Stimulated activated CD8-positive, alpha-beta memory T cell treated with anti-CD3 and anti-CD28 coated beads, Interleukin-4, amount 100 ng/mL, for 24 hours (primary cell): Measurements from ENCODE around the gene MYO7B.

Source experiments
- DNase-seq: peaks from one replicate; pipeline ENCODE4 v3.0.0-alpha.2; 2020; ENCODE audit warnings: low read depth

The MYO7B gene

DNA sequence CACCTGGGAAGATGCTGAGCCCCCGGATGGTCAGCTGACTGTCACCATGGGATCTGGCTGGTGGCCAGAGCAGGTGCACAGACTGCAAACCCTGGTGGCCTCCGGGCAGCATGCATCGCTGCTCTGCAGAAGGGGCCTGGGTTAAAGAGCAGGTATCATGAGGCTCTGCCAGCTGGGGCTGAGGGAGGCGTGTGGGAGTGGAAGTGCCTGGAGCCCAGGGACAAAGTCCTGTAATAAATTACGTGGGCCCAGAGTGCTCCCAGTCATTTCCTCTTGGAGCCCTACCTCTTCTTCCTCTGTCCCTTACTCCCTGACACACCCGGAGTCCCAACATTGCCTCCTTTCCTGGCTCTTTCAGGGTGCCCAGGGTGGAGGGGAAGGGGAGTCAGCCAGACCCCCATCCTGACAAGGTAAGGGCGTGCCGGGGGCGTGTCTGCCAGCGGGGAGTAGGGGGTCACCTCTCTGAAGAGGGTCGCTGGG lies at the start of gene MYO7B:
MYO7B (plus strand) TSS at position 262 of the 480 bp plus-strand sequence. CDS start 24,040 bp downstream, outside the sequence.
- no peak for DNase-seq

DNA sequence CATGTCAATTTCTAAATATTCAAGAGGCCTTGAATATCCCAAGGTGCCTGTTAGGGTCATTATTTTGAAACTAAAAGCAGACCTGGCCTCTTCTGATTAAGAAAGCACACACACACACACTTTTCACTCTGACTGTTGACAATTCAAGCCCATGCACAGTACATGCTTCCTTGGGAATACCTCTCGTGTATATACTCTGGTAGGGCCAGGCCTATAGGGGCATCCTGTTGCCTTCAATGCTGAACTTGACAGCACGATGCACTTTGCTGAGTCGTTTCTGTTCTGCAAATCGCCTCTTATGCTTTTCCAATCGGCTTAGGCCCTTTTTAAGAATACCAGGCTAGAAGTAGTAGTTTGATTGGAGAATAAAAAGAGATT lies 49.8 kb upstream of the MYO7B start:
- DNase-seq, result no peak

DNA sequence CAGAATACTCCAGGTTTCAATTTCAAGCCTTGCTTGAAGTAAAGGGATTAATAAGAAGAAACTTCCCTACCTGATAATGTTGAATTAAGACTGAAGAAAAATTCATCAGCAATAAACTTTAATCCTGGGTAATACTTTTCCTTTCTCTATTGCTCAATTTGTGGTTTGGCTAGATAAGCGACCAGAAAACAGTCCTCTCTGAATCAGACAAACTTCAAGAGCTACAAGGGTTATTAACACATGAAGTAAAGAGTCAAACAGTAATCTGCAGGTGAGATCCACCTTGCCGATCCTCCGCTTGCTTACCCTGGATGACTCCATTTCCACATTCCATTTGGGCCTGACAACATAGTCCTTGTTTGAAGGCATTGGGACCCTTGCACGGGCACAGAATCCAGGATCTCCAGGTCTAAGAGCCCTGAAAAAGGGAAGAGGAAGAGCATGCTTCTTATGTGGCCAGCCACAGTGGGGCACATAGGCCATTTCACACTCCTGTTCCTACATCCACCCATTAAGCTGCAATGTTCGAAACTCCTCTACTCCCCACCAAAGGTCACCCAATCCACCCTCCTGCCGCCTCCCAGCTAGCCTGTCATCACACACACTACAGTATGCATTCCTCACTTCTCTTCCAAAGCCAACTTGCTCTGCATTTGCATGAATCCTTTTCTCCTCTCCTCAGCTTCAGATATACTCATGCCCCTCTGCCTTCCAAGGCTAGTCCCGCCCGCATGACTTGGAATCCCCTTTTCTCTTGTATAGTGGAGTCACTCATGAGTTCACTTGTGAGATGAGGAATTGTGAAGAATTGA lies 49.0 kb upstream of the MYO7B start:
- no peak for DNase-seq

DNA sequence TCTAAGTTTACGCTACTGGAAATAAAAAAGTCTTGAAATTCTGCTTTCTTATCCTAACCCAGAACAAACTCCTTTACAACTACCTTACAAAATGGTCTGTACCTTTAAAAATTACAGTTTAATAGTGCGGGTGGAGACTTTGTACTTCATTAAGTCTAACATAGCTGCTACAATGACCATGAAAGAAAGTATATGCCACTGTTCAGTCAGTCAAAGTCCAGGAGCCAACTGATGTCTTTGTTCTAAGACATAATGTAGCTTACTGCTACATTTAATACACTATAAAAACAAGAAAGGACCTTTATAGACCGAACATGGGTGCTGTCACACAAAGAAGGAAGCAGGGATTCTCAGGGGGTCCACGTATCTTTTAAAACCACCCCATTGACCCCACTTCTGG lies 45.2 kb upstream of the MYO7B start:
- no peak for DNase-seq

DNA sequence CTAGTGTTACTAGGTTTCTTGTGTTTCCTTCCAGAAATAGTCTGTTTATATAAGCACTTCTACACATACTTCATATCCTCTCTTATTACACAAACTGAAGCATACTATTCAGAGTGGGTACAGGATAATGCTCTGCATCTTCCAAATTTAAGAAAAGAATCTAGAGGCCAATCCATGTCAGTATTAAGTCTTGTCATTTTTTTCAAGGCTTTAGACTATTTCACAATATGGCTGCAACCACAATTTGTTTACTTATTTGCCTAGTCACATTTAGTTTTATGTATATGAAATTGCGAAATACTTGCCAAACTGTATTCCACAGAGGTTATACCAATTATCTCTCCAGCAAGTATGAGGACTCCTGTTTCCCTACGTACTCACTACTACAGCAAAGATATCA lies 37.1 kb upstream of the MYO7B start:
- no peak for DNase-seq

DNA sequence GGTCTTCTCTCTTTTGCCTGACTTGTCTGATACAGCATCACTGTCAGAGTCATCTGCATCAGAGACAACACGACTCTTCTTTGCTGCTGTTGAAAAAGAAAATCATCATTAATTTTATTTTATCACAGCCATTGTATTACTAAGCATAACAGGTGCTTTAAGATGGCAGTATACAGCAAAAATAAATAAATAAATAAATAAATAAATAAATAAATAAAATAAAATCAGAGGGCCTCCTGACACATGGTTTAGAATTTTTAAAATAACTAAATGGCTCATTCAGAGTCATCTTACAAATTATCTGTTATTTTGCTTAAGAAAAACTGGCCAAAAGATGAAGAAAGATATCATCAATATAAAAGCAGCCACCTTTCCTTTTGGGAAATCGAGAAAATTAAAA lies 32.0 kb upstream of the MYO7B start:
- DNase-seq, result no peak

DNA sequence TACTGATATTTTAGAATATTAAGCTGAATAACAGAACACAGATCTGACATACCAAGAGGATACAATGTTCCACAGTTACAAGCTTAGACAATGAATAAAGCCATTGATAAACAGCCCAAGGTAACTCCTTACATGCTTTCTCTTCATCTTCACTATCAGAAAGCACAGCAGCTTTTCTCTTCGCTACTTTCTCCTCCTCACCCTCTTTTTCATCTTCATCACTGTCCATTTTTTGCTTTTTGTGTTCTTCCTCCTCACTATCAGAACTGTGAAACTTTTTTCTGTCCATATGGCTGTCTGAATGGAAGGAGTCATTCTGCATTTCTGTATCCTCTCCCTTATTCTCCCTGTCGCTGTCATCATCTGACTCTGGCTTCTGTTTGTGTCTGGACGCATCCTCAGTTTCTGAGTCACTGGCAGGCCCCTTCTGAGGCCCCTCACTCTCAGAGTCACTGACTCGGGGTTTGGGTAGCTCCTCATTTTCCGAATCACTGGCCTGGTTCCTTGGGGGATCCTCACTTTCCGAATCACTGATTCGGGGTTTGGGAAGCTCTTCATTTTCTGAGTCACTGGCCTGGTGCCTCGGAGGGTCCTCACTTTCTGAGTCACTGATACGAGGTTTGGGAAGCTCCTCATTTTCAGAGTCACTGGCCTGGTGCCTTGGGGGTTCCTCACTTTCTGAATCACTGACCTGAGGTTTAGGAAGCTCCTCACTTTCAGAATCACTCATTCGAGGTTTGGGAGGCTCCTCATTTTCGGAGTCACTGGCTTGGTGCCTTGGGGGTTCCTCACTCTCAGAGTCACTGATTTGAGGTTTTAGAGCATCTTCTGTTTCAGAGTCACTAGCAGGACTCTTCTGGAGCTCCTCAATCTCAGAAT lies 30.7 kb upstream of the MYO7B start:
- no peak for DNase-seq

DNA sequence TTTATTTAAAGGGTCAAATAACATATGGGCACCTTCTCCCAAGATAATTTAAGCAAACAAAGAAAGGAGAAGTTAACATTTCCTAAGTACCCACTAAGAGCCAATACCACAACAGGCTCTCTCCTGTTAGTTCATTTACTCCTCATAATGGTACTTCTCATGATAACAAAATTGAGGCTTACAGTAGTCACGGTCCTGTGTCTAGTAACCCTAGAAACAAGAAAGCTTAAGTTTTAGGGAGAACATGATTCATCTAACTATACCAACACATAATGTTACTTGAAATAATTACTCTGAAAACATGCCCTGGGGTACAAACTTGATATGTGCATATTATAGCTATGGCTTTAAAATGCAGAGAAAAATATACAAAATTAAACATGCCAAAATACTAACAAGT lies 29.0 kb upstream of the MYO7B start:
- DNase-seq, result no peak

DNA sequence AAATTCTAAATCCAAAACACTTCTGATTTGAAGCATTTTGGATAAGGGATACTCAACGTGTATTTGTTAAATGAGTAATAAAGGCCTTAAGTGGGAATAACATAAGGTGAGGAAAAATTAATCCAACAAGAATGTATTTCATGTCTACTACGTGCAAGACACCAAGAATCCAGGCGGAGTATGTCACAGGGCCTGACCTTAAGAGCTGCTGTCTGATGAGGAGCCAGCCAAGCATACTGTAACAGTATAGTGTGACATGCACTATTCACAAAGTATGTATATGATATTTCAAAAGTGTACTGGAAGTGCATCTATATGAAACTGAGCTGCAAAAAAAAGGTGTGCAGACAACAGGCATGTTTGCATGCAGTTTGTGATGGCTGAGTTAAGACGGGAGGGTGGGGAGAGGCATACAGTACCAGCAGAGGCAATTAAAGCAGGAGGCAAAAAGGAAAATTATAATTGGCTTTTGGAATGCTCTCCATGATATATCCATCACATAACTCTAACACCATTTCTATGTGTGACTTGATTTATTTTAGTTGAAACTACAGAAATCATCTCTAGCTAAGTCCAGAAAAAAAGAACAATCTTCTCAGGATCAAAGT lies 27.4 kb upstream of the MYO7B start:
- no peak for DNase-seq

DNA sequence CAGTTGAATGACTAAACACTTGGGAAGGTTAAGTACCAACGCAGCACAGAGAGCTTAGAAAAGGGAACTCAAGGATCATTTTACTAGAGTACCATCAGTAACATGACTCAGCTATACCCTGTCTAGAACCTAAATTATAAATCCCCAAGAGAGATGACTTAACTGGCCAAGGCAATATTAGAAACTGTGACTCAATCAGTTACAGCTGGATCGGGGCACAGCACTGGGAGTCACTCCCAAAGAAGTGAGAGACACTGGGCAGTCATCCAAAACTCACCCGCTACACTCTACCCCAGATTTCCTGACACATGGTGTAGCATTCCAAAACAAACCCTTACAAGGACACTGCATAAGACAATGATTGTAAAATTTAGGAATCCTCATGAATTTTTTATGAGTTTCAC lies 26.9 kb upstream of the MYO7B start:
- no peak for DNase-seq

DNA sequence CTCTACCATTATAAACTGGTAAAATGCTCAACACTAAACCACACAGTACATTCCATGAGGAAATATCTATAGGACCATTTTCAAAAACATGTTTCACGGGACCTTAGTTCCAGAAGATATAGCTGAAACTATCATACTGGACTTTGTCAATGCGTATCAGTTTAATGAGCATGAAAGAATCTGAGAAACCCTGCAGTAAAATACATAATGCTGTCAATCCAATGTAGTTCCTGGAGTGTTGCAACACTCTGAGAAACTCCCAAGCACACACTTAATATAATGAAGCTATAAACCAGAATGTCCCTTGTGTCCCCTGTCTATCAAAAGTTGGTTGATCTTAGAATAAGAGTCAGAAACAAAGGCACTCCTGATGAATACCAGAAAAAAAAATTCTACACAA lies 25.4 kb upstream of the MYO7B start:
- DNase-seq, result no peak

DNA sequence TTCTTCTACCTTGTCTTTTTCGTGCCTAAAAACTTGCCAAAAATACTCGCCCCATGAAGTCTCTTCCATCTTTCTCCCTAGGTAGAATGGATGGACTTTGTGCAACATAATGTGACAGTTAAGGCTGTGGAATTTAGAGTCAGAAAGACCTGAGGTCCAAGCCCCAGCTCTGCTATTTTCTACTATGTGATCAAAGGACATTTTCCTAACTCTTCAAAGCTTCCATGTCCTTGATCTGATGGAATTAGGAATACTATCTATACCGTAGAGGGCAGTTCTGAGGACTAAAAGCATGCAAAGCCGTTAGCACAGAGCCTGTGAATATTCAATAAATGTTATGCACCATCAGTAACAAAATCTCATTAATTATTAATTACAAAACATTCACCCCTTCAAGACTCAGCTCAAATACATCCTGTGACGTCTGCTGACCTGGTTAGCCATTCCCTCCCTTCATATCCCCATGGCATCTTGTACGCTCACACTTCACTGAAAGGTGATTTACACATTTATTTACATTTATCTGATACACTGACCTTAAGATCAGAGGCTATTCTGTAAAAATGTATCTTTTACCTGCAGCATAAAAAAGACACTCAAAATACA lies 24.3 kb upstream of the MYO7B start:
- no peak for DNase-seq

DNA sequence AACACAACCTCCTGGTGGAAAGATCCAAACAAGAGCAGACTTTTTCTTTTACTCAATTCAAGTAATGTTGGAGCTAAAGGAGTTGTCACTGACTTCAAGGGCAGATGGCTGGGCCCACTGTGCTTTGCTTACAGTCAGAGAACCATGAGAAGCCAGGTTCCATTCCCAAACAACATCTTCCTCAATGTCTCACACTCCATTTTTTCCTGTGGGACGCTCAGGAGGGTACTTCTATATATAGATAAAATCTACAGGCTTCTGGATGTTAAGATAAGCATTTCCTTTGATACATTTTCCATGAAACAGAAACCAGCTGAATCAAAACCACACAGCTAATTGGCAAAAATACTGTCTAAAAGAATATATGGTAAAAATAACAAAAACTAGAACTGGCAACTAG lies 23.6 kb upstream of the MYO7B start:
- DNase-seq, result no peak

DNA sequence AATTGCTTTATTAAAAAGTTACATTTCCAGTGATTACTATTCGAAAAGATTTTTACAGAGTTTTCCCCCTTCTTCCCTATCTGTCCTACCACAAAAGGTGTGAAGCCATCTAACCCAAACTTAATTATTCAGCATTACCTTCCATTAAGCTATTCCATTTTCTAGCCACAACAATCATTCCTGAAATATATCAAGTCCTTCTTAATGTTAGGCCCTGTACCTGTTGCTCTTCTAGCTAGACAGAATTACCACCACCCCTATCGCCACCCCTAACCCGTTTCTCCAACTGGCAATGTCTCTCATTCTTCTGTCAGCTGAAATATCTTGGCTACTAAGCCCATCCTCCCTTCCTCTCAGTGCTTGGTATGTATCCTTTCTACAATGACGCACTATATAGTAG lies 23.1 kb upstream of the MYO7B start:
- DNase-seq, result no peak

DNA sequence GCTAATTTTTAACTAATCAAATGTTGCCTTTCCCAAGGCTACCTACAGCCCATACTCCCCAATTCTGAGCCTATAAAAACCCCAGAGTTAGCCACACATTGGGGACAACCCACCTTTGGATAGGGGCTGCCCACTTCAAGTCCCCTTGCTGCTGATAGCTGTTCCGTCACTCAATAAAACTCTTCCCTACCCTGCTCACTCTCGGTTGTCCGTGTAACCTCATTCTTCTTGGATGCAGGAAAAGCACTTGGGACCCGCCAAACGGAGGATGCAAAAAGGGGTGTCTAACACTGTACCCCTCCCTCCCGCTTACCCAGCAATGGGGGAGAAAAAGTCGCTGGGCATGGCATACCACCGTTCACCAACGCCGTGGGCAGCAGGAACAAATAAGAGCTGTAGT lies 21.4 kb upstream of the MYO7B start:
- no peak for DNase-seq

DNA sequence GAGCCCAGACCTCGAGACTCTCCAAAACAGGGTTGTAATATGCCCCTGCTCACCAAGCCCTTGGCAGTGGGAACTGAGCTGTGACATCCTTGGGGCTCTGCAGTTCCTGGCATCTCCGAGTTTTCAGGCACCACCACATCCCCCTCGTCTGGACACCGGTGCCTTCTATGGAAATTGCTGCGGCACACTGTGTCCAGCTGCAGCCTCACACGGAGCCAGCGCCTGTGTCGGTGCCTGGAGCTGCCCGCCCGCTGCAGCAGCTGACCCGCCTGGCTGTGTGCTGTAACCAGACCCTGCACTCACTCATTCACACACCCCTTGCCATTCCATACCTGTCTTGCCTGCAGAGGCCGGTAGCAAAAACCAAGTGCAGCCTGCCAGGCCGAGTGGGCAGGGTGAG lies 21.0 kb upstream of the MYO7B start:
- no peak for DNase-seq

DNA sequence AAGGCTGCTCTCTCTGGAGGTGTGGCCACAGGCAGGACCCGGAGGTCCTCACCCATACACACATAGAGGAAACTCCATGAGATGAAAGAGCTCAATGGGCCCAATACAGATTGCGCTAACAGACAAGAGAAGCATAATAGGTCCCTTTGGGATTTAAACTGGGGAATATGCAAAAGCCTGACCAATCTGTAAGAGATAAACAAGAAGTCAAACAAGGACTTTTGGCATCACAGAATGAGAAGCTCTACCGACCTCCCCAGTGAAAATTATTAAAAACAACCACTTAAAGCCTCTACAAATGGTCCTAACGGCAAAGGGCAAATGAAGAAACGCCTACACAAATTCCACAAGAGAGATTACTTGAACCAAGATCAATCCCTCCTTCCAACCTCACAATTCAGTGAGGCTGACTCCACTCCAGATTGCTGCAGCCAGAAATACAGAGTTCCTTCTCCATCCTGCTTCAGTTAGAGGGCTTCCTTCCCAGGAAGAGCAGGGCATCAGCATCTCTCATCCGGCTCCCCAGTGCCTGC lies 20.0 kb upstream of the MYO7B start:
- no peak for DNase-seq

DNA sequence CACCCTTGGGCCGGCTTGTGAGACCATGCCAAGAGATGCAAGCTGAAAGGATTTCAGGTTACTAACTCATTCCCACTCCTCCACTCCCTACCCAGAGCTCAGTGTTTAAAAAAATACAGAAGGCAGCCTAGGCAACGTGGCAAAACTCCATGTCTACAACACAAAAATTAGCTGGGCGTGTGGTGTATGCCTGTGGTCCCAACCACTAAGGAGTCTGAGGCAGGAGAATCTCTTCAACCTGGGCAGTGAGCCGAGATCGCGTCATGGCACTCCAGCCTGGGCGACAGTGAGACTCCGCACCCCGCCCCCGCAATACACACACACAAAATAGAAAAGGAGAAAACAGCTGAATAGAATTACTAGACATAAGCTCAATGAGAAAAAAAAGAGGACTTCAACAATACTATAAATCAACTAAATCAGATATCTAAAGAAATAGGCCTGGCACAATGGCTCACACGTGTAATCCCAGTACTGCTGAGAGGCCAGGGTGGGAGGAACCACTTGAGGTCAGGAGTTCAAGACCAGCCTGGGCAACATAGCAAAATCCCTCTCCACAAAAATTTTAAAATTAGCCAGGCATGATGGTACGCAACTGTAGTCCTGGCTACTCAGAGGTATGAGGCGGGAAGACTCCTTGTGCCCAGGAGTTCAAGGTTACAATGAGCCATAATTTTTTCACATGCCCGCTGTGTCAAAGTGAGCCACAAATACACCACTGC lies 19.3 kb upstream of the MYO7B start:
- no peak for DNase-seq

DNA sequence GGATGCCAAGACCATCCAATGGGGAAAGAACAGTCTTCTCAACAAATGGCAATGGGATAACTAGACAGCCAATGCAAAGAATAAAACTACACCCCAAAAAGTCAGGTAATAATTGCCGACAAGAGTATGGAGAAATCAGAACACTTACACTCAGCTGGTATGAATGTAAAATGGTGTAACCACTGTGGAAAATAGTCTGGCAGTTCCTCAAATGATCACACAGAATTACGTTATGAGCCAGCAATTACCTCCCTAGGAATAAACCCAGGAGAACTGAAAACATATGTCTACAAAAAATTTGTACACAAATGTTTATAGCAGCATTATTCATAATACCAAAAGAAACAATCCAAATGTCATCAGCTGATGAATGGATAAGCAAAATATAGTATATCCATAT lies 18.0 kb upstream of the MYO7B start:
- DNase-seq, result no peak

DNA sequence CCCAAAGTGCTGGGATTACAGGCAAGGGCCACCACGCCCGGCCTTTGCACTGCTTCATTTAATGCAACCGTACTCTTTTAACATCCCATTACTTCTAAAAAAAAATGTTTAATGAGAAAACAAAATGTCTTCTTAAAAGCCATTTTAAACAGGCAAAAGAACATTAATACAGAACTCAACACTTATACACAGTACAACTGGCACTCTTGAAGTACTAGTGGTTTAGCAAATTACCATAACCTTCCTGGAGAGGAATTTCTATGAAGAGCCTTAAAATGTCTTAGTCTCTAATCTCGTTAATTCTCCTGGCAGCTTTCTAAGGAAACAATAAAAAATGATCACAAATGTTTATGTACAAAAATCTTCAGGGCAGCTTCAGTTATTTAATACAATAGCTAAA lies 15.1 kb upstream of the MYO7B start:
- DNase-seq, result no peak

DNA sequence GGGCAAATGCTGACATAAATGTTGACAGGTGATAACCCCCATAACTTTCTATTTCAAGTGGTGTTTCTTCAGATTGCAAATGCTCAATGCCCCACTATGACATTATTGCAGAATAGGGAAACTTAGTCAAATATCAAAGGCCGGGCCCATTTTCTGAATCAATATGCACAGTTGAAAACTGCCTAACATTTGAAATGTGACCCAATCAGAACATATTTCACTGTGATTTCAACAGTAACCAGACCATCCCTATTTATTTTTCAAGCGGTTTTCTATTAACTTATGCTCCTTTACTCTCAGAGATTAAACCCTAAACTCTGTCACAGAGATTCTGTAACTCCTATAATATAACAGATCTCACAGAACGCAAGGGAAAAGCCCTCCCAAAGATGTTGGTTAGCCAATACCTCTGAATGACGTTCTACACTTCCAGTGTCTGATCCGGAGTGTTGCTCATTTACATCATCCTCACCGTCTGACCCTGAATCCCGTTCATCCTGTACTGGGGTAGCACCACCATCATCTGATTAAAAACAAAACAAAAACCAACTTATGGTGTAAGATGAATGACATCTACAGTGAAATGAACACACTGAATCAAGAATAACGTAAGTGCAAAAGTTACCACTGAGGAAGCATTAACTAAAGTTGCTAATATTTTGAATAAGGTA lies 12.1 kb upstream of the MYO7B start:
- DNase-seq, result no peak
